Keratinocyte (primary cell): ENCODE data around the gene PAX7. TPM values are rescaled to one million over a fixed set of nuclear protein-coding genes. Genes with fewer than 3 reads are reported as not detected.

Source experiments
- DNase-seq: peaks from one replicate; pipeline ENCODE4 v3.0.0-alpha.2; 2011; ENCODE audit warnings: low read depth, missing footprints, low spot score
- FAIRE-seq: peaks from 2 replicates; lab custom pipeline; 2011; peaks lifted over from hg19 to GRCh38; lab: Jason Lieb, UNC
- H2AFZ ChIP-seq: 2 replicates; pipeline ENCODE4 v1.6.0; 2012; ENCODE audit warnings: low read length, control low read depth, inconsistent platforms; ENCODE audit not compliant: control insufficient read depth
- H3K27ac ChIP-seq: 2 replicates; pipeline ENCODE4 v1.5.1; 2011; ENCODE audit warnings: low read length; ENCODE audit not compliant: control insufficient read depth, insufficient read depth
- H3K27me3 ChIP-seq: 3 replicates; pipeline ENCODE4 v1.6.0; 2011; ENCODE audit warnings: low read length; ENCODE audit not compliant: control insufficient read depth, insufficient read depth; ENCODE audit errors: extremely low read depth
- H3K36me3 ChIP-seq, 2 experiments: 2 replicates in 1 of 2; 3 replicates in 1 of 2; pipeline ENCODE4 v1.5.1; 2011; ENCODE audit warnings: low read length in 2 of 2, mild to moderate bottlenecking in 1 of 2; ENCODE audit not compliant: control insufficient read depth in 2 of 2, insufficient read depth in 2 of 2; ENCODE audit errors: extremely low read depth in 1 of 2
- H3K4me1 ChIP-seq: 3 replicates; pipeline ENCODE4 v1.5.1; 2011; ENCODE audit warnings: low read length; ENCODE audit not compliant: control insufficient read depth, insufficient read depth; ENCODE audit errors: extremely low read depth
- H3K4me2 ChIP-seq: 3 replicates; pipeline ENCODE4 v1.6.0; 2011; ENCODE audit warnings: low read depth, low read length; ENCODE audit not compliant: control insufficient read depth, insufficient read depth; ENCODE audit errors: extremely low read depth
- H3K4me3 ChIP-seq, 3 experiments: fragments of 200-600 bp in 1 of 3; sonication (generic) in 1 of 3; 2 replicates in 2 of 3; 3 replicates in 1 of 3; pipeline ENCODE4 v1.5.1; 2011 to 2016; ENCODE audit warnings: low read length in 3 of 3, mild to moderate bottlenecking in 3 of 3, control low read depth in 2 of 3, inconsistent platforms in 1 of 3, low read depth in 1 of 3, mixed read lengths in 1 of 3, mixed run types in 1 of 3, moderate library complexity in 1 of 3; ENCODE audit not compliant: control insufficient read depth in 2 of 3, insufficient read depth in 2 of 3; ENCODE audit errors: extremely low read depth in 1 of 3
- H3K79me2 ChIP-seq: 2 replicates; pipeline ENCODE4 v1.6.0; 2012; ENCODE audit warnings: low read length; ENCODE audit not compliant: control insufficient read depth, insufficient read depth
- H3K9ac ChIP-seq: 3 replicates; pipeline ENCODE4 v1.6.0; 2011; ENCODE audit warnings: low read length; ENCODE audit not compliant: control insufficient read depth, insufficient read depth; ENCODE audit errors: extremely low read depth
- H3K9me1 ChIP-seq: 3 replicates; pipeline ENCODE4 v1.6.0; 2011; ENCODE audit warnings: low read length; ENCODE audit not compliant: control insufficient read depth, insufficient read depth; ENCODE audit errors: extremely low read depth
- H3K9me3 ChIP-seq: 2 replicates; pipeline ENCODE4 v1.5.1; 2012; ENCODE audit warnings: low read depth, low read length; ENCODE audit not compliant: control insufficient read depth
- H4K20me1 ChIP-seq: 3 replicates; pipeline ENCODE4 v1.6.0; 2011; ENCODE audit warnings: low read length; ENCODE audit not compliant: control insufficient read depth, insufficient read depth; ENCODE audit errors: extremely low read depth
- EZH2 ChIP-seq: IDR thresholded peaks from one replicate; pipeline ENCODE4 v1.6.1; 2012; ENCODE audit warnings: inconsistent platforms, mild to moderate bottlenecking, low read length, moderate library complexity
- dilution Hi-C: fragments of 300-500 bp; cut with MboI; formaldehyde crosslinking; loops from one replicate; pipeline ENCODE4 v1.7.0; 2020; ENCODE audit warnings: low sequenced_read_pairs; ENCODE audit not compliant: extremely low pct_ligation_motif_present
- polyA plus RNA-seq, 5 experiments: library from polyadenylated mRNA; depleted of rRNA in 3 of 5; stranded (reverse) in 3 of 5; stranded (forward) in 1 of 5; unstranded in 1 of 5; fragments of >200 nt; gene quantifications; 1 replicate in 1 of 5; 2 replicates in 3 of 5; 3 replicates in 1 of 5; pipeline versions ENCODE4 v1.2.1 to v1.2.3, GENCODE V29; 2011 to 2012; ENCODE audit warnings: missing spikeins in 2 of 5, low read depth in 1 of 5, low replicate concordance in 1 of 5
- TF ChIP-seq, protein P1 (sequence below), 3 experiments: IDR thresholded peaks in 1 of 3; conservative IDR thresholded peaks in 1 of 3; optimal IDR thresholded peaks in 1 of 3; 2 replicates in 2 of 3; 3 replicates in 1 of 3; pipeline versions ENCODE3 to v1.5.1; 2011; ENCODE audit warnings: low read length in 3 of 3, mild to moderate bottlenecking in 3 of 3, moderate library complexity in 2 of 3, control low read depth in 1 of 3, inconsistent platforms in 1 of 3; ENCODE audit not compliant: insufficient read depth in 2 of 3; ENCODE audit errors: extremely low read depth in 1 of 3

PAX7 gene
- polyA plus RNA-seq, 1 donor (not counting 4 experiments of a cell fraction or from before 2014, with no cell fraction given): not detected

DNA sequence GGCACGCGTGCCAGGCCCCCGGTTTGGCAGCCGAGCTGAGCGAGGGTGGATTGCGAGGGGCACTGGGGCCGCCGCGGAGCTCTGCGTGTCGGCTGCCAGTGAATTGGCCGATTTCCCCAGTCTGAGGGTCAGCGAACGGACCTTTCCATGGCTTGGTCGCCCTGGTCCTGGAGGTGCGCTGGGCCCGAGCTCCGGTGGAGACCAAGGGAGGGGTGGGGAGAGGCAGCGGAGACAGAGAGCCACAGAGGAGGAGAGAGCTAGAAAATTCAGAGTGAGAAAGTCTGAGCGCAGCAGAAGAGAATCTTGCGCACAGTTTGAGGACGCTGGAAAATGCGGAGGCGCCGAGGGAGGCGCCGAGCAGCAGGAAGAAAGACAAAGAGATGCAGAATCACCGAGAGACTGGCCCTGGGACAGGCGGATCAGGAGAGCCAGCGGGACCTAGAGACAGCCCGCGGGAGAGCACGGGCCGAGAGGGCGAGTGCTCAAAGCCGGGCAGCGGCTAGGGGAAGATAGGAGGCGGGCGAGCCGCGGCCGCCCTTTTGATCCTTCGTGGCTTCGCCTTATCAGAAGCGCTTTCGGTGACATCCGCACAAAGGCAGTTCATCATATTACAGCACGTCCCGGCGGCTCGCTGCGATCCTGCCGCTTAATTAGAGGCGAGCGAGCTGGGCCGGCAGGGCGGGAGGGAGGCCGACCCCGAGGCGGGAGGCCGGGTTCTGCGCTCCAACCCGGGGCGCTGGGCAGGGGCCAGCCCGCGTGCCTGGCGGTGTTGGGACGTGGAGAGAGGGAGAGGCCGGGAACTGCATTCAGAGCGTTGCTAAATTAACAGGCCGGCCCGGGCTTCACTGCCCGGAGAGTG, 12.7 kb downstream of the PAX7 start:
- peak overlapping the region; percentile 71 for H3K4me2 ChIP-seq
- peak; percentile 89 for TF ChIP-seq EZH2
- TF ChIP-seq, protein P1, sequence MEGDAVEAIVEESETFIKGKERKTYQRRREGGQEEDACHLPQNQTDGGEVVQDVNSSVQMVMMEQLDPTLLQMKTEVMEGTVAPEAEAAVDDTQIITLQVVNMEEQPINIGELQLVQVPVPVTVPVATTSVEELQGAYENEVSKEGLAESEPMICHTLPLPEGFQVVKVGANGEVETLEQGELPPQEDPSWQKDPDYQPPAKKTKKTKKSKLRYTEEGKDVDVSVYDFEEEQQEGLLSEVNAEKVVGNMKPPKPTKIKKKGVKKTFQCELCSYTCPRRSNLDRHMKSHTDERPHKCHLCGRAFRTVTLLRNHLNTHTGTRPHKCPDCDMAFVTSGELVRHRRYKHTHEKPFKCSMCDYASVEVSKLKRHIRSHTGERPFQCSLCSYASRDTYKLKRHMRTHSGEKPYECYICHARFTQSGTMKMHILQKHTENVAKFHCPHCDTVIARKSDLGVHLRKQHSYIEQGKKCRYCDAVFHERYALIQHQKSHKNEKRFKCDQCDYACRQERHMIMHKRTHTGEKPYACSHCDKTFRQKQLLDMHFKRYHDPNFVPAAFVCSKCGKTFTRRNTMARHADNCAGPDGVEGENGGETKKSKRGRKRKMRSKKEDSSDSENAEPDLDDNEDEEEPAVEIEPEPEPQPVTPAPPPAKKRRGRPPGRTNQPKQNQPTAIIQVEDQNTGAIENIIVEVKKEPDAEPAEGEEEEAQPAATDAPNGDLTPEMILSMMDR (optimal IDR thresholded peaks at IDR 0.05 in 1 of 3, IDR thresholded peaks at IDR 0.05 in 1 of 3, conservative IDR thresholded peaks at IDR 0.05 in 1 of 3; ENCODE audit: extremely low read depth in 1 of 3, insufficient read depth in 2 of 3, low read length in 3 of 3): no peak
- H3K27me3 ChIP-seq: peaks cover 96% of the 10 kb centered on the region
- H3K9me3 ChIP-seq: no peaks in the 10 kb centered on the region
- dilution Hi-C loops: no loop called here
- FAIRE-seq (no peak), DNase-seq (no peak)
- peak overlapping the region in 2 of 3 experiments; percentile 40 to 46 for H3K4me3 ChIP-seq
- no peak overlapping the region for H3K9ac ChIP-seq
- H3K27ac ChIP-seq: no peak overlapping the region
- H4K20me1 ChIP-seq: peaks cover 3% of the 10 kb centered on the region
- H3K79me2 ChIP-seq: no peaks in the 10 kb centered on the region
- no peaks in the 10 kb centered on the region for H3K9me1 ChIP-seq
- peaks cover 5% of the 10 kb centered on the region for H3K4me1 ChIP-seq
- H3K36me3 ChIP-seq: no peaks in the 10 kb centered on the region
- H2AFZ ChIP-seq: no peak overlapping the region

DNA sequence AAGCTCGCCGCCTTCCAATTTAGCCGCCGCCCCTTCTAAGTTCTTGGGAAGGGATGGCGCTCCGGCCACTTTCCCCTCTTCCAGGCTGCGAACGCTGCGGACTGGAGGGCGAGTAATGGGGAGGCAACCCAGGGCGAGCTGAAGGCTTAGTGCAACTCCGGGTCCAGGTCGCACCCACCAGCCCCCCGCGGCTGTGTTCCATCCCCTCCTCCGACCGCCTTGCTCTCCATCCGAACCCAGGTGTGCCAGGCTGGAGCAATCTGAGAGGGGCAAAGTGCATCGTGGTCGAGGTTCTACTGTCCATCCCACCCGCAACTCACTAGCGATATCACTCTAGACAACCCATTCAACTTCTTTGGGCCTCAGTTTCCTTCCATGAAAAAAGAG, 13.4 kb downstream of the PAX7 start:
- DNase-seq: no peak
- peaks cover 96% of the 10 kb centered on the region for H3K27me3 ChIP-seq
- dilution Hi-C loops: no loop called here
- H3K79me2 ChIP-seq: no peaks in the 10 kb centered on the region
- no peak for FAIRE-seq
- H3K27ac ChIP-seq: no peak overlapping the region
- no peaks in the 10 kb centered on the region for H3K9me3 ChIP-seq
- no peak overlapping the region for H2AFZ ChIP-seq
- H3K36me3 ChIP-seq: no peaks in the 10 kb centered on the region
- peak overlapping the region; percentile 71 for H3K4me2 ChIP-seq
- no peaks in the 10 kb centered on the region for H3K9me1 ChIP-seq
- H3K4me3 ChIP-seq: no peak overlapping the region
- TF ChIP-seq, protein P1 (optimal IDR thresholded peaks at IDR 0.05 in 1 of 3, IDR thresholded peaks at IDR 0.05 in 1 of 3, conservative IDR thresholded peaks at IDR 0.05 in 1 of 3; ENCODE audit: extremely low read depth in 1 of 3, insufficient read depth in 2 of 3, low read length in 3 of 3): no peak
- TF ChIP-seq EZH2: peak; percentile 88
- H3K4me1 ChIP-seq: peaks cover 5% of the 10 kb centered on the region
- no peak overlapping the region for H3K9ac ChIP-seq
- peaks cover 3% of the 10 kb centered on the region for H4K20me1 ChIP-seq
